Peyer's patch (tissue), 4 donors: Measurements from ENCODE around the gene HOXB8.

Source experiments
- CTCF ChIP-seq, 6 experiments: fragments of 450-650 bp in 4 of 6; fragments of 200-600 bp in 2 of 6; sonication (generic) in 1 of 6; IDR thresholded peaks; one replicate each; pipeline ENCODE4 v1.5.1; 2017 to 2019; ENCODE audit warnings: antibody characterized with exemption in 6 of 6, mild to moderate bottlenecking in 3 of 6, moderate library complexity in 1 of 6
- POLR2A ChIP-seq, 2 donors: fragments of 450-650 bp; IDR thresholded peaks; one replicate each; pipeline ENCODE4 v1.5.1; 2017; ENCODE audit warnings: antibody characterized with exemption in 2 of 2, mild to moderate bottlenecking in 2 of 2, moderate library complexity in 2 of 2

GRCh38 chr17:48596735-48597527 lies 18.2 kb downstream of the HOXB8 start:
- TF ChIP-seq CTCF (IDR thresholded peaks at IDR 0.05) (no peak), POLR2A (IDR thresholded peaks at IDR 0.05) (no peak)
